Erythroblast (primary cell): Measurements from ENCODE around the gene SESN1.
"Not testable (repeated sequence)": the region's sequence is repeated elsewhere in the genome, so short reads cannot be mapped to it uniquely, and the experiment has no call there.

Source experiments
- GATA1 ChIP-seq: IDR thresholded peaks from 2 replicates; pipeline ENCODE4 v1.6.1; 2011; ENCODE audit warnings: low read depth, mild to moderate bottlenecking, control low read depth, low read length, moderate library complexity
- POLR2A ChIP-seq: IDR thresholded peaks from 2 replicates; pipeline ENCODE4 v1.6.1; 2011; ENCODE audit warnings: mild to moderate bottlenecking, low read length

- not testable (repeated sequence) for TF ChIP-seq POLR2A, GATA1
Observed at GRCh38 chr6:109136039-109136438, 41.4 kb upstream of the SESN1 start.
